Uterus (tissue), 2 donors: Measurements from ENCODE around the gene TSGA10IP.

ENCODE experiments used
- CTCF ChIP-seq, 4 experiments: fragments of 200-600 bp in 2 of 4; fragments of 450-650 bp in 2 of 4; sonication (generic) in 2 of 4; IDR thresholded peaks; one replicate each; pipeline ENCODE4 v1.5.1; 2016 to 2019; ENCODE audit warnings: antibody characterized with exemption in 4 of 4, mild to moderate bottlenecking in 2 of 4, moderate library complexity in 1 of 4
- POLR2A ChIP-seq, 2 donors: fragments of 450-650 bp; IDR thresholded peaks; one replicate each; pipeline ENCODE4 v1.6.1; 2016; ENCODE audit warnings: antibody characterized with exemption in 2 of 2, mild to moderate bottlenecking in 1 of 2, moderate library complexity in 1 of 2

- TF ChIP-seq POLR2A (IDR thresholded peaks at IDR 0.05) (no peak), CTCF (IDR thresholded peaks at IDR 0.05) (no peak)
Observed at GRCh38 chr11:65919573-65920371, 25.5 kb upstream of the TSGA10IP start.
